DMS153 treated with DMSO at 0.1 percent for 48 hours (cell line): ENCODE data around the gene PIF1.
"Not testable (repeated sequence)": the region's sequence is repeated elsewhere in the genome, so short reads cannot be mapped to it uniquely, and the experiment has no call there.

Experiments
- DNase-seq: peaks from one replicate; lab custom pipeline; 2025; ENCODE audit not compliant: unreplicated experiment; lab: John Stamatoyannopoulos, UW

Gene PIF1

DNA sequence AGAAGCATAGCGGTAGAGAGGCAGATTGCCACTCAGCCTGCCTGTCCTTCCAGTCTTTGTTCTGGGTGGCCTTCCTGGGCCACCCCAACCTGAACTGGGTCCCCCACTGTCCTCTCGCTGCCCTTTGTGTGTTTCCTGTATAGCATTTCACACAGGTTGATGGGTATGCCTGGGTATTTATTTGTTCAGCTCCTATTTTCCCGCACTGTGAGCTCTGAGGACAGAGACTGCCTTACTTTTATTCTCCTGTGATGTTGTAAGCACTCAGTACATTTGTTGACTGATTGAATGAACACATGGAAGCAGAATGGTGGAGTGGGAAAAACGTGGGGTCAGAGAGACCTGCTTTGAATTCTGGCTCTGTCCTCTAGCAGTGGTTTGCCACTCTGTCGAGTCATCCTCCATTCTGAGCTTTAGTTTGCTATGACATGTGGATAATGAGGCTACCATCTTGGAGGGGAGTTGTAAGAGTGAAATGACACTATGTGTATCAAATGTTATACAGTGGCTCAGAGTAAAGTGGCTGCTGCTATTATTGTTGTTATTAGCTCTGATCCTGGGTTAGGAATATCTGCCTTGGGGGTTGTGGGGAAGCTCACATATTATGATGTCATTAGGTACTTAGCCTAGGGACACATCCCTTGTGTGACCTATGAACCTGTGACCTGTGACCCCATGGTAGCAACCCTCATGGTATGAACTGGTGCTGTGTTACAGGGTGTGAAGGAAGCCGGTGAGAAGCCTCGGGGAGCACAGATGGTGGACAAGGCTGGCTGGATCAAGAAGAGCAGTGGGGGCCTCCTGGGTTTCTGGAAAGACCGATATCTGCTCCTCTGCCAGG lies 22.6 kb upstream of the PIF1 start:
- no peak for DNase-seq

GRCh38 chr15:64847448-64847847 lies 22.0 kb upstream of the PIF1 start:
- no peak for DNase-seq

DNA sequence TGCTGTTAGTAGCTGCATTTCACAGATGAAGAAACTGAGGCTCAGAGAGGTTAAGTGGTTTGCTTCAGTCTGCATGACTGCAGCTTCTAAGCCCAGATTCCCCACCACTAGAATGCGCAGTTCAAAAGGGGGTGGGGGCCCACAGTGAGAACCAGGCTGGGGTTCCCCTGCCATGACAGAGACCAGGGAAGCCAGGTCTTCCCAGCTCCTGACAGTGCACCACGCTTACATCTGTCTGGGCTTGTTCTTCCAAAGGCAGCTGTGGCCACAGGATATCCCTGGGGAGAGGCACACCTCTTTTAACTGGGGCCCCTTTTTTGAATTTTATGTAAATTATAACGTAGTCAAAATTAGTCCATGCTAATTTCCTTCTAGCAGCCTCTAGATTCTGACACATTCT lies 21.6 kb upstream of the PIF1 start:
- no peak for DNase-seq

GRCh38 chr15:64845831-64846595 lies 20.6 kb upstream of the PIF1 start:
- DNase-seq, result no peak

DNA sequence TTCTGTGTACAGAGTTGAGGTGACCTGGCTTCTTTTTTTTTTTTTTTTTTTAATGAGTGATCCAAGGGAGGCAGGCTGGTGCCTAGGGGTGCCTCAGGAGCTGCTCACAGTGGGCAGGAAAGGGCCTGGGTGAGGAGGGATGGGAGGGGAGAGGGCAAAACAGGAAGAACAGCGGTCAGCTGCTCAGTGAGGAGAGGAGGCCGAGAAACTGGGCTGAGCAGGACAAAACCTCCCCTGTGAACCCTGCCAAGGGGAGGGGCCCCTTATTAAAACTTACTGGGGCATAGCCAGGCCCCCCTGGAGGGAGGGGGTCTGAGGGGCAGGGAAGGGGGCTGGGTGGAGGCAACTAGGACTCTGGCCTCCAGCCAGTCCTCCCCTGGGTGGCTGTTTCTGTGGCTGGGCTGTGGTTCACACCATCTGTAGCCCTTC lies 19.8 kb upstream of the PIF1 start:
- no peak for DNase-seq

GRCh38 chr15:64844576-64845145 lies 19.2 kb upstream of the PIF1 start:
- no peak for DNase-seq

GRCh38 chr15:64843991-64844390 lies 18.5 kb upstream of the PIF1 start:
- no peak for DNase-seq

DNA sequence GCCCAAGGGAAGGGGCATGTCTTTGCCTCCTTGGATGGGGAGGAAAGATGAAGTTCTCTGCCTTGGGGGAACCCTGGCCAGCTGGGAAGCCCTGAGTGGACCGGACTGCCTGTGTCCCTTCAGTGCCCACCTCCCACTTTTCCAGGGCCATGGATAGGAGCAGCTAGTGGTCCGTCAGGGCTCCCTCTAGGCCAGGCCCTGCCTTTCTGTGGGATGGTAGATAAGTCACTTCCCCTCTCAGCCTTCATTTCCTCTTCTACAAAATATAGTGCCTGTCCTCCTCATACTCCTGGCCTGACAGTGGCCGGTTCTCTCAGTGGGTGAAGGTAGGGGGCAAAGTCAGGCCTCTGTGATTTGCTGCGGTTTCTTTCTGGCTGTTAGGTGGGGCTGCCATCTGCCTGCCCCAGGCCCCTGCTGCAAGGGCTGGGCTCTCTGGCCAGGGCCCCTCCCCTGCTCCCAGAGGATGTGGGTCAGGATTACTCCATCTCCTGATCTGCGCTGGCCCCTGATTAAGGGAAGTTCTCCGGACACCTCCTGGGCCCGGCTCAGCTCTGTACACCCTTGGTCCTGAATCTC lies 17.6 kb upstream of the PIF1 start:
- DNase-seq, result no peak

DNA sequence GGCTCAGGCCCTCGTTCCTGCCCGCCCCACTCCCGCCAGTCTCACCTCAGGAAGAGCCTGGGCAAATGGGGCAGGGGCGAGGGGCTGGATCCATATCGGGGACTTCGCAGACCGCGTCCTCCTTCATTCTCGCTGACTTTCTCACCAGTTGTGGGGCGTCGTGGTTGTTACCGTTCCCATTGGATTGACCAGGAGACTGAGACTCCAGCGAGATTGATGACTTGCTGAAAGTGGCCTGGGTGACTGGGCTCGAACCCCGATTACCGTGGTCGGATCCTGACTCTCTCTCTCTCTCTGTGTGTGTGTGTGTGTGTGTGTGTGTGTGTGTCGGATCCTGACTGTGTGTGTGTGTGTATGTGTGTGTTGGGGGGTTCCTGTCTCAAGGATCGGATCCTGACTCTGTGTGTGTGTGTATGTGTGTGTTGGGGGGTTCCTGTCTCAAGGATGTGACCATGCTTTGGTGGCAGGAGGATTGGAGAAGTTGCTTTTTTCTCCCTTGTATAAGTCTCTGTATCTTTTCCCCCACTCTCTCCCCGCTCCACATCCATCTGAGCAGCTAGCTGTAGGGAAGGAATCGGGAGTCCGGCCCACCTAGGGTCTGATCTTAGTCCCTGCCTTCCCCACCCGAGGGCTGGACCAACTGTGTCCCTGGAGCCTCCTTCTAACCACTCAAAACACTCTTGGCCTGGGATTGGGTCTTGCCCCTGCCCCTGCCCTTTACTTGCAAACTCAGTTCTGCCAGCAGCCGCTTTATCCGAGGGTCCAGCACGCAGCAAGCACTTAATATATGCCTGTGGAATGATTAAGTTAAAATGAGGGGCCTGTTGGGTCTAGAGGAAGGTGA lies 16.9 kb upstream of the PIF1 start:
- DNase-seq, result no peak

- peak; percentile 6 for DNase-seq
These were observed 16.1 kb upstream of the PIF1 start, which contains the start of gene PLEKHO2 for GRCh38 chr15:64841344-64842095. TSS of gene PLEKHO2 (plus strand) at chr15:64841915. CDS start at chr15:64842017, 102 bp downstream.

- no peak for DNase-seq
These were observed 15.6 kb upstream of the PIF1 start for GRCh38 chr15:64841060-64841343.

DNA sequence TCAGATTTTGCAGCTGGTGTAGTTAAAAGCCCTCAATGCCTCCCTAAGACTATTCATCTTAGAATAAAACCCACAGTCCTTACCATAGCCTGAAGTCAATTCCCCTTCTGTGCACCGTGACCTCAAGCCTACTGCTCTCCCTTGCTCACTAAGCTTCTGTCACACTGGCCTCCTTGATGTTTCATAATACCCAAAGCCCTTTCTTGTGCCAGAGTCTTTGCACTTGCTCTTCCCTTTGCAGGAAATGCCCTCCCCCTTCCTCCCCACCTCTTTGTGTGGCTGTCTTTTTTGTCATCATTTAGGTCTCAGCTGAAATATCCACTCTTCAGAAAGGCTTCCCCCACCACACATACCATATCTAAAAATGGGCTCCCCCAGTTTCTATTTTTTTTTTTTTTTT lies 12.1 kb upstream of the PIF1 start:
- DNase-seq, result no peak

- no peak for DNase-seq
These were observed 10.6 kb upstream of the PIF1 start for GRCh38 chr15:64836023-64836536.

GRCh38 chr15:64833690-64834089 lies 8.2 kb upstream of the PIF1 start:
- DNase-seq, result no peak

- no peak for DNase-seq
These were observed 3.5 kb upstream of the PIF1 start for GRCh38 chr15:64828985-64829384.

DNA sequence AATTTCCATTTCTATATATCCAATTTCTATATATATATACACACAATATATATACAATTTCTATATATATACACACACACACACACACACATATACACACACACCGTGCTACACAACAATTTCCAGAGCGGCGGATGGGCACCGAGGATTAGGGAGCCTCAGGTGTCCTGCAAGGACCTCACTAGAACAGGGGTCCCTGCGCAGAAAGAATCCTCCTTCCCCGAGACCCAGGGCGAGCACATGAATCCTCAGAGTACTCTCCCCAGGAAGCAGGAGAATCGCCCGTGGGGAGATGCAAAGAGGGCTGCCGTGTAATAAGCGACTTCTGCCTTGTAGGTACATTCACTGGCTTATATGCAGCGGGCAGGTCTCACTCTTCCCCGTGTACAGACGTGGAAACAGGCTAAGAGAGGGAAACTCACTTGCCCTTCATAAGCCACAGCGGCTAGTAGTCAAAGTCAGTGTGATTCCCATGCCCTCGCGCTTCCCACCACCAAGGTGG lies 467 bp downstream of the PIF1 start:
- DNase-seq, result no peak

DNA sequence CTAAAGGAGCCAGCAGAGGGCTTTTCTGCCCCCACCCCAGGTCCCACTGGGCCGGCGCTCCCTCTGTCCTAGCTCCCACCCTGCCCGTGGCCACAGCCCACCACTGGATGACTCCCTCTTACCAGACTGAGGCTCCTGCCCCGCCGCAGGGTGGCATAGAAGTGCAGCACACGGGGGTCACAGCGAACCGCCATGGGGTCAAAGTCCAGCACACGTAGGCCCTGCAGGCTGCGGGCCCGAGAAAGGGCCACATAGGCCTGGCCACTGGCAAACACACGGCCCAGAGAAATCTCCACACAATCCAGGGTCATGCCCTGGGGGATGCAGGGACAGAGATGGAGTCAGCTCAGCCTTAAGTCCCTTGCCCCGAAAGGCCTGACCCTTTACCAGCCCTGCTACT lies 9.0 kb downstream of the PIF1 start:
- no peak for DNase-seq

- not testable (repeated sequence) for DNase-seq
These were observed 10.5 kb downstream of the PIF1 start for GRCh38 chr15:64814965-64815364.

GRCh38 chr15:64814283-64814682 lies 11.2 kb downstream of the PIF1 start:
- not testable (repeated sequence) for DNase-seq

DNA sequence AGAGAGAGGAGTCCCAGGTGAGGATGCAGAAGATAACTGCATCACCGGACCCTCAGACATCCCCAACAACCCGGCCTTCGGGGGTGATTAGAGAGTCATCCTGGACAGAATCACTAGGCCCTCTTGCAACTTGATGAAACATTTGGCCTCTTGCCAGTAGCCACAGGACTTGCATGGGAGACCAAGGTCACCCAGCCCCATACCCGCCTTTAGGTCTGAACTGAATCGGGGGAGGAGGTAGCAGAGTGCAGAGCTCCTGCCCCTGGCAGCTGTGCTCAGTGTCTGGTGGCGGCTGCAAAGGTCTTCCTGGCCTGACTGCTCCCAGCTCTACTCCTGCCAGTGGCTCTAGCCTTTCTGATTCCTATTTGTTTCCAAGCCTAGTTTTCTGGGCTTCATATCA lies 12.4 kb downstream of the PIF1 start:
- no peak for DNase-seq
